ENCODE results near the gene OAT. TPM values are rescaled to one million over a fixed set of nuclear protein-coding genes. Genes with fewer than 3 reads are reported as not detected.

OAT gene
- total RNA-seq, 1 experiment from 2014 or later = 53.0 TPM

- CTCF ChIA-PET = no interaction called here
- Mint-ChIP-seq H3K4me3 (ENCODE audit: low read depth, unreplicated experiment) (no peak overlapping the region), H3K27me3 (ENCODE audit: unreplicated experiment) (peaks cover 65% of the 10 kb centered on the region), H3K36me3 (ENCODE audit: insufficient read depth, unreplicated experiment) (no peaks in the 10 kb centered on the region), H3K4me1 (ENCODE audit: low read depth, unreplicated experiment) (peaks cover 18% of the 10 kb centered on the region), H3K9me3 (ENCODE audit: low read depth, unreplicated experiment) (no peaks in the 10 kb centered on the region), H3K27ac (ENCODE audit: unreplicated experiment) (no peak overlapping the region)
- no peak for DNase-seq
- intact Hi-C loops (cut with micrococcal nuclease; ENCODE audit: unreplicated experiment) = no loop called here
- no peak for TF ChIP-seq CTCF (IDR thresholded peaks at IDR 0.05; ENCODE audit: unreplicated experiment)
- no TSS peak for BruUV-seq (replicated peaks)
Measured at GRCh38 chr10:124453960-124454610, 35.4 kb upstream of the OAT start.

GRCh38 chr10:124451276-124451675 lies 32.6 kb upstream of the OAT start:
- no TSS peak for BruUV-seq (replicated peaks)
- H3K27me3 Mint-ChIP-seq (ENCODE audit: unreplicated experiment) = peaks cover 87% of the 10 kb centered on the region
- intact Hi-C loops (cut with micrococcal nuclease; ENCODE audit: unreplicated experiment) = no loop called here
- no peak overlapping the region for H3K27ac Mint-ChIP-seq (ENCODE audit: unreplicated experiment)
- TF ChIP-seq CTCF (IDR thresholded peaks at IDR 0.05; ENCODE audit: unreplicated experiment) = no peak
- H3K9me3 Mint-ChIP-seq (ENCODE audit: low read depth, unreplicated experiment) = no peaks in the 10 kb centered on the region
- H3K4me3 Mint-ChIP-seq (ENCODE audit: low read depth, unreplicated experiment) = no peak overlapping the region
- H3K36me3 Mint-ChIP-seq (ENCODE audit: insufficient read depth, unreplicated experiment) = no peaks in the 10 kb centered on the region
- no peak for DNase-seq
- peaks cover 10% of the 10 kb centered on the region for H3K4me1 Mint-ChIP-seq (ENCODE audit: low read depth, unreplicated experiment)
- CTCF ChIA-PET = no interaction called here

DNA sequence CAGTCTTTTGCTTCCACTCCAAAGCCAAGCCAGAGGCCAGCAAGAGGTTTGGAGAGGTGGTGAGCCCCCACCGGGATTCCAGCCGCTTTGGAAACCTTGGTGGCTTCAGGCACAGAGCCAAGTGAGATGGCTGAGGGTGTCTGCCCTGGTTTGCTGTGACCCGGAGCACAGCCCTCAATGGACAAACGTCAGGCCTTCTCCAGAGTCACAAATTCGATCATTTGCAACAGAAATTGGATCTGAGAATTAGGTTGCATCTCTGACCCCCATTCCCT lies 32.0 kb upstream of the OAT start:
- Mint-ChIP-seq H3K4me1 (ENCODE audit: low read depth, unreplicated experiment) (peaks cover 7% of the 10 kb centered on the region), H3K36me3 (ENCODE audit: insufficient read depth, unreplicated experiment) (no peaks in the 10 kb centered on the region), H3K27me3 (ENCODE audit: unreplicated experiment) (peaks cover 87% of the 10 kb centered on the region), H3K4me3 (ENCODE audit: low read depth, unreplicated experiment) (no peak overlapping the region), H3K9me3 (ENCODE audit: low read depth, unreplicated experiment) (no peaks in the 10 kb centered on the region), H3K27ac (ENCODE audit: unreplicated experiment) (no peak overlapping the region)
- DNase-seq = no peak
- CTCF ChIA-PET = no interaction called here
- no TSS peak for BruUV-seq (replicated peaks)
- intact Hi-C loops (cut with micrococcal nuclease; ENCODE audit: unreplicated experiment) = no loop called here
- no peak for TF ChIP-seq CTCF (IDR thresholded peaks at IDR 0.05; ENCODE audit: unreplicated experiment)

GRCh38 chr10:124450012-124450782 lies 31.5 kb upstream of the OAT start, which contains the start of gene NKX1-2:
Gene NKX1-2 (minus strand): TSS chr10:124450035. CDS start chr10:124449943, 92 bp downstream.
- intact Hi-C loops (cut with micrococcal nuclease; ENCODE audit: unreplicated experiment) = no loop called here
- BruUV-seq (replicated peaks) = no TSS peak
- Mint-ChIP-seq H3K4me1 (ENCODE audit: low read depth, unreplicated experiment) (peaks cover 7% of the 10 kb centered on the region), H3K36me3 (ENCODE audit: insufficient read depth, unreplicated experiment) (no peaks in the 10 kb centered on the region), H3K9me3 (ENCODE audit: low read depth, unreplicated experiment) (no peaks in the 10 kb centered on the region), H3K27me3 (ENCODE audit: unreplicated experiment) (peaks cover 87% of the 10 kb centered on the region), H3K27ac (ENCODE audit: unreplicated experiment) (no peak within 1 kb of the TSS), H3K4me3 (ENCODE audit: low read depth, unreplicated experiment) (peak within 1 kb of the TSS; percentile 48)
- DNase-seq = no peak
- TF ChIP-seq CTCF (IDR thresholded peaks at IDR 0.05; ENCODE audit: unreplicated experiment) = no peak
- CTCF ChIA-PET = interaction anchor here (0.7 kb wide), 1 partner anchor 59 kb away, joined by 4 read pairs; no protein-coding TSS in a partner anchor
